ENCODE results near the gene SMYD5.

DNA sequence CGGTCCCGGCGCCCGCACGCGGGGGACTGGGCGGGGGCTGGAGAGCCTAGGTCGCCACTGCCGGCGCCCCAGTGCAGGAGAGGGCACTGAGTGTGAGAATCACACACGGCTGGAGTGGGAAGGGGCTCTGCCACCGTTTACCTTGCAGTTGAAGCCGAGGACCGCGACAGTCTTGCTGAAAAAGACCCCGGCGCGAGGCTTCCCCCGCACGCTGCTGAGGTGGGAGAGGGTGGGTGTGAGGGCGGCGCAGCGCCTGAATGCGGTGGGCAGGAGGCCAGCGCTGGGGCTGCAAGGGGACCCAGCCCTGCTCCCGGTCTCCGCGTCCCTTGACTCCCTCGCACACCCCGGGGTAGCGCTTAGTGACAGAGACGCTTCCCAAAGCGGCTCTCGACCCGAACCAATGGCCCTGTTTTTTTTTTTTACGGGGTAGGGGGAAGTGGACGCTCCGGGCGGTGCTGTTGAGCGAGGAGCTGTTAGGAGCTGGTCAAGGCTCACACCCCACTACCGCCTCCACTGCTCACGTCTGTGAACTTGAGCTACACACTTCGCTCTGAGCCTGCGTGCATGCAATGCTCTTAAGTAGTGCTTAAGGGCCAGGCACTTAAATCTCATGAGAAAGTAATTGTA is 10.9 kb upstream of the SMYD5 start:
- TF ChIP-seq, protein P1, sequence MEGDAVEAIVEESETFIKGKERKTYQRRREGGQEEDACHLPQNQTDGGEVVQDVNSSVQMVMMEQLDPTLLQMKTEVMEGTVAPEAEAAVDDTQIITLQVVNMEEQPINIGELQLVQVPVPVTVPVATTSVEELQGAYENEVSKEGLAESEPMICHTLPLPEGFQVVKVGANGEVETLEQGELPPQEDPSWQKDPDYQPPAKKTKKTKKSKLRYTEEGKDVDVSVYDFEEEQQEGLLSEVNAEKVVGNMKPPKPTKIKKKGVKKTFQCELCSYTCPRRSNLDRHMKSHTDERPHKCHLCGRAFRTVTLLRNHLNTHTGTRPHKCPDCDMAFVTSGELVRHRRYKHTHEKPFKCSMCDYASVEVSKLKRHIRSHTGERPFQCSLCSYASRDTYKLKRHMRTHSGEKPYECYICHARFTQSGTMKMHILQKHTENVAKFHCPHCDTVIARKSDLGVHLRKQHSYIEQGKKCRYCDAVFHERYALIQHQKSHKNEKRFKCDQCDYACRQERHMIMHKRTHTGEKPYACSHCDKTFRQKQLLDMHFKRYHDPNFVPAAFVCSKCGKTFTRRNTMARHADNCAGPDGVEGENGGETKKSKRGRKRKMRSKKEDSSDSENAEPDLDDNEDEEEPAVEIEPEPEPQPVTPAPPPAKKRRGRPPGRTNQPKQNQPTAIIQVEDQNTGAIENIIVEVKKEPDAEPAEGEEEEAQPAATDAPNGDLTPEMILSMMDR (IDR thresholded peaks at IDR 0.05) = no peak
- TF ChIP-seq POLR2A (IDR thresholded peaks at IDR 0.05) = no peak
